Esophagus (tissue), 2 donors: Measurements from ENCODE around the gene CPNE4. TPM values are rescaled to one million over a fixed set of nuclear protein-coding genes. Genes with fewer than 3 reads are reported as not detected.

Experiments used
- H3K27ac ChIP-seq, 2 donors: one replicate each; pipeline ENCODE4 v1.5.1; 2013; ENCODE audit warnings: low read depth in 2 of 2, mild to moderate bottlenecking in 2 of 2, inconsistent platforms in 1 of 2, low read length in 1 of 2, moderate library complexity in 1 of 2
- H3K27me3 ChIP-seq, 2 donors: one replicate each; pipeline ENCODE4 v1.6.1; 2013; ENCODE audit warnings: low read length in 2 of 2, control low read depth in 1 of 2, mild to moderate bottlenecking in 1 of 2; ENCODE audit not compliant: insufficient read depth in 2 of 2, control insufficient read depth in 1 of 2
- H3K36me3 ChIP-seq, 2 donors: one replicate each; pipeline ENCODE4 v1.6.1; 2013; ENCODE audit warnings: low read length in 1 of 2; ENCODE audit not compliant: control insufficient read depth in 2 of 2, insufficient read depth in 2 of 2
- H3K4me1 ChIP-seq, 2 donors: one replicate each; pipeline ENCODE4 v1.6.1; 2013; ENCODE audit warnings: low read length in 1 of 2; ENCODE audit not compliant: control insufficient read depth in 2 of 2, insufficient read depth in 2 of 2
- H3K4me3 ChIP-seq, 2 donors: one replicate each; pipeline ENCODE4 v1.5.1; 2013; ENCODE audit warnings: low read length in 2 of 2, mild to moderate bottlenecking in 2 of 2, low read depth in 1 of 2, moderate library complexity in 1 of 2
- H3K9me3 ChIP-seq, 2 donors: one replicate each; pipeline ENCODE4 v1.6.1; 2013; ENCODE audit warnings: mild to moderate bottlenecking in 2 of 2, low read depth in 1 of 2, low read length in 1 of 2, moderate library complexity in 1 of 2; ENCODE audit not compliant: control insufficient read depth in 2 of 2, insufficient read depth in 1 of 2
- WGBS, 2 donors: extraction: QIAGEN DNeasy Blood & Tissue Kit; methylation state at CpG; one replicate each; pipeline ENCODE4 v1.1.7; 2013; 5-methylcytosine and 5-hydroxymethylcytosine counted together
- polyA plus RNA-seq, 2 donors: library from polyadenylated mRNA; stranded (reverse); fragments of 200-250 nt; gene quantifications; one replicate each; pipeline ENCODE4 v1.2.3, GENCODE V29; 2013
- donor health status: healthy with polysubstance abuse.
- donor health status: Bipolar disorder and iron deficiency.

CPNE4 gene
- polyA plus RNA-seq, 2 donors = 0.05 to 0.08 TPM

DNA sequence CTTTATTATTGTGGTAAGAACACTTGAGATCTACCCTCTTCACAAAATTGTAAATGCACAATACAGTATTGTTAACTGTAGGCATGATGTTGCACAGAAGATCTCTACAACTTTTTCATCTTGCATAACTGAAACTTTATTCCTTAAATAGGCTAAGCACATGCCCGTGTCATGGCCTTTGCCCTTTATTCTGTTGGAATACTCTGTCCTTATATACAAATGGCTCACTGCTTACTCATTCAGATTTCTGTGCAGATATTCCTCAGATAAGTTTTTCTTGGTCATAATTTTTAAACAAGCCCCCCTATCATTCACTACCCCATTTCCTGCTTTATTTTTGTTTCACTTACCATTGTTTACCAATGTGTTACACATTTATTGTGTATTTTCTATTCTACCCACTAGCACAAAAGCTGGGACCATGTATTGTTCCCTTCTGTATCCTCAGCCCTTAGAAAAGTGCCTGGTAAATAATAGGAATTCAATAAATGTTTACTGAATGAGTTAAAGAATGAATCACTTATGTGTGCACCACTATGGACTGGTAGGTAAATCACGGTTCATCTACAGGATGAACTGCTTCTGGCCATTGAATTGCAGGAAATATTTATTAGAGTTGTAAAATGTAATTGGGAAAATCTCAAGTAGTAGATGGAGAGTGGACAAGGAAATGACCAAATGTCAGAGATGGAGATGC lies 151.0 kb downstream of the CPNE4 start:
- no peaks in the 10 kb centered on the region for H3K27me3 ChIP-seq
- no peak overlapping the region for H3K27ac ChIP-seq
- no peaks in the 10 kb centered on the region for H3K36me3 ChIP-seq
- no peaks in the 10 kb centered on the region for H3K4me1 ChIP-seq
- H3K9me3 ChIP-seq = no peaks in the 10 kb centered on the region
- WGBS, 2 donors = 36 to 38% methylated on average over 2 of the region's 2 CpGs
- H3K4me3 ChIP-seq = no peak overlapping the region

DNA sequence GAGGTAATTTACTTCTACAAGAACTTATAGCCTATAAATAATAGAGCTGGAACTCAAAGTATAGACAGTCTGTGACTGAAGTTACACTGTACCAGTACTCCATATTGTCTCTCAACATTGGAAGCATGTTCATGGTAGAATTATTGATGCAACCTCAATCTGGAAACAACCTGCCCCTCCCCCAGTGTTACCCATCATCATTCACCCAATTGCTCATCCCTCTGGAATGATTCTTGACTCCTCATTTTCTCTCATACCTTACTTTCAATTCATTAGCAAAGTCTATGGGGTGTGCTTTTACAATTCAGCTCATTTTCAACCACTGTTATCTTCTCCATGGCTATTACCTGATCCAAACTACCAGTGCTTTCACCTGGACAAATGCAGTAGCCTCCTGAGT lies 151.7 kb downstream of the CPNE4 start:
- H3K27me3 ChIP-seq = no peaks in the 10 kb centered on the region

DNA sequence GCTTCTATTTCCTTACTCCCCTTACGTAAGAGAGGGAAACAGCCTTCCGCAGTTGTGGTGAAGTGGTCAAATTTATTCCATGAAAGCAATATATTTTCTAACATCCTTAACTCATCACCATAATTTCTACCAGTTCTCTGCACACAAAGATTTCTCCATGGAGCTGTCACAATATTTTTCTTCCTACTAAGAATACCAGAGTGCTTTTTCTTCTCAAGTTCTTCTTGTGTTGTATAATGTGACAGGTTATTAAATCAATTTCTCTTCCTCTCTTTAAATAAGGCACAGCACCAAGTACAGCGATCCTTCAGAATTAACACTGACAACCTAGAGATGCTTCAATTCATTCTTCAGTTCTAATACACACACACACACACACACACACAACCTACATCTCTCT lies 153.0 kb downstream of the CPNE4 start:
- 83 to 84% methylated on average over 3 of the region's 3 CpGs for WGBS, 2 donors
- Histone ChIP-seq H3K4me1 (no peaks in the 10 kb centered on the region), H3K36me3 (no peaks in the 10 kb centered on the region), H3K27me3 (no peaks in the 10 kb centered on the region), H3K9me3 (no peaks in the 10 kb centered on the region), H3K27ac (no peak overlapping the region), H3K4me3 (no peak overlapping the region)

More for the DNA sequence above, 151.7 kb downstream of the CPNE4 start:
- H3K9me3 ChIP-seq = no peaks in the 10 kb centered on the region
- H3K36me3 ChIP-seq = no peaks in the 10 kb centered on the region
- no peaks in the 10 kb centered on the region for H3K4me1 ChIP-seq
- H3K4me3 ChIP-seq = no peak overlapping the region
- no peak overlapping the region for H3K27ac ChIP-seq

GRCh38 chr3:131880948-131881347 lies 153.9 kb downstream of the CPNE4 start:
- Histone ChIP-seq H3K27me3 (no peaks in the 10 kb centered on the region), H3K4me3 (no peak overlapping the region), H3K36me3 (no peaks in the 10 kb centered on the region), H3K4me1 (no peaks in the 10 kb centered on the region), H3K27ac (no peak overlapping the region), H3K9me3 (no peaks in the 10 kb centered on the region)
- WGBS, 2 donors = 52 to 76% methylated on average over 2 of the region's 2 CpGs

- no peaks in the 10 kb centered on the region for H3K36me3 ChIP-seq
- 68 to 75% methylated on average over 6 of the region's 6 CpGs for WGBS, 2 donors
These were observed 166.6 kb downstream of the CPNE4 start for GRCh38 chr3:131868203-131868602.

DNA sequence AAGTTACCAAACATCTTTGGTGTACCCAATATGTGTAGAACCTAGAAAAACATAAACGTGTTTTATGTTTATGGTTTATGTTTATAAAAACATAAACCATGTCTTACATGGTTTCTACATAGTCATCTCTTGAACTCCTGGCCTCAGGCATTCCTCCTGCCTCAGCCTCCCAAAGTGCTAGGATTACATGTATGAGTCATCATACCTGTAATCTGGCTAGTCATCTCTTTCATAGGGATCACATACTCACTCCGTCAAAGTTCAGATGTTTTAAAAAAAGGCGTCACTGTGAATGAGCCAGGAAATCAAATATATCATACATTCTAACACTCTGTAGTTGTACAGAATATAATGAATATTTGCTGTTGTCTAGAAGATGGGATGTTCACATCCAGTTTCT lies 178.6 kb downstream of the CPNE4 start:
- H3K9me3 ChIP-seq = no peaks in the 10 kb centered on the region
- H3K27ac ChIP-seq = no peak overlapping the region
- no peaks in the 10 kb centered on the region for H3K27me3 ChIP-seq
- WGBS, 2 donors = 61 to 69% methylated on average over 3 of the region's 3 CpGs
- no peak overlapping the region for H3K4me3 ChIP-seq
- no peaks in the 10 kb centered on the region for H3K4me1 ChIP-seq
- no peaks in the 10 kb centered on the region for H3K36me3 ChIP-seq

More at GRCh38 chr3:131868203-131868602, 166.6 kb downstream of the CPNE4 start:
- Histone ChIP-seq H3K4me3 (no peak overlapping the region), H3K27ac (no peak overlapping the region), H3K9me3 (no peaks in the 10 kb centered on the region), H3K27me3 (no peaks in the 10 kb centered on the region), H3K4me1 (no peaks in the 10 kb centered on the region)

DNA sequence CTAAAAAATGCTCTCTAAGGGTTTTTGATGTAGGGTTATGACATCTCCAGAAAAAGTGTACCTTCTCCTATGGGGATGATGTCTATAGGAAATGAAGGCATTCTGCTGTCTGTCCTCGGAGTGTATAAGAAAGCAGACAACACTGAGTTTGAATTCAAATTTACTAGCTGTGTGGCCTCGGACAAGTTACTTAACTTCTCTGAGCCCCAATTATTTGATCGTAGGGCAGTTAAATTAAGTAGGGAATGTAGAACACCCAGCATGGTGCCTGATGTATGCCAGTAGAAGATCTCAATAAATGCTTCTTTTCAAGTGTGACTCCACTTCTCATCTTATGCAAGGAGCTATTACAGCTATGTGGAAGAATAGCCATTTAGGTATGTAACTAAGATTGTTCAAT lies 184.6 kb downstream of the CPNE4 start:
- H3K4me3 ChIP-seq = no peak overlapping the region
- no peaks in the 10 kb centered on the region for H3K4me1 ChIP-seq
- H3K27ac ChIP-seq = no peak overlapping the region
- no peaks in the 10 kb centered on the region for H3K36me3 ChIP-seq
- 88 to 91% methylated on average over 3 of the region's 3 CpGs for WGBS, 2 donors
- H3K27me3 ChIP-seq = no peaks in the 10 kb centered on the region
- H3K9me3 ChIP-seq = no peaks in the 10 kb centered on the region

DNA sequence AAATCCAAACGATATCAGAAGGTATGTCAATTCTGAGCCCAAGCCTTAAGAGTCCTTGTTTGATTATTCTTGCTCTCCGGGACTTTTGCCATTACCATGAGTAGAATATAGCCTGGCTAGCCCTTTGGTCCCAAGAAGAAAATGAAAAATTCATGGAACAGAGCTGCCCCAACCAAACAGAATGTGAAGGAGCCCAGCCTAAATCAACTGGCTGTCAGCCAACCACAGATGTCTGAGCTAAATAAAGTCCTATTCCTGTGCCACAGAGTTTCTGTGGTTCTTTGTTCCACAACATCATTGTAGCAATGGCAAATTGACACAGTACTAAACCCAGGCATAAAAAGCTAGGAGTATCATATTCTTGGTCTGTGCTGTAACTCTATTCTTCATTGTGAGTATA lies 185.2 kb downstream of the CPNE4 start:
- Histone ChIP-seq H3K4me3 (no peak overlapping the region), H3K27me3 (no peaks in the 10 kb centered on the region), H3K36me3 (no peaks in the 10 kb centered on the region), H3K4me1 (no peaks in the 10 kb centered on the region), H3K9me3 (no peaks in the 10 kb centered on the region), H3K27ac (no peak overlapping the region)
- WGBS, 2 donors = 83 to 88% methylated on average over 2 of the region's 2 CpGs

GRCh38 chr3:131847966-131848510 lies 186.8 kb downstream of the CPNE4 start:
- no peak overlapping the region for H3K27ac ChIP-seq

GRCh38 chr3:131846296-131846924 lies 188.4 kb downstream of the CPNE4 start:
- Histone ChIP-seq H3K27me3 (no peaks in the 10 kb centered on the region), H3K36me3 (no peaks in the 10 kb centered on the region), H3K4me1 (no peaks in the 10 kb centered on the region), H3K9me3 (no peaks in the 10 kb centered on the region), H3K27ac (no peak overlapping the region), H3K4me3 (no peak overlapping the region)
- 48 to 74% methylated on average over 3 of the region's 3 CpGs for WGBS, 2 donors

More at GRCh38 chr3:131847966-131848510, 186.8 kb downstream of the CPNE4 start:
- no peaks in the 10 kb centered on the region for H3K27me3 ChIP-seq
- H3K4me1 ChIP-seq = no peaks in the 10 kb centered on the region
- no peaks in the 10 kb centered on the region for H3K36me3 ChIP-seq
- WGBS, 2 donors = 66 to 72% methylated on average over 1 of the region's 1 CpG
- no peaks in the 10 kb centered on the region for H3K9me3 ChIP-seq
- no peak overlapping the region for H3K4me3 ChIP-seq
